Memory B cell (primary cell): Measurements from ENCODE around the gene MCCD1.

Experiments
- ATAC-seq: fragments of 150-1000 bp; cut with Tn5 transposase; 2 replicates; pipeline ENCODE4 v1.10.0; 2021; ENCODE audit warnings: low read depth, mild to moderate bottlenecking, moderate library complexity
- DNase-seq, 2 donors: peaks; one replicate each; pipeline ENCODE4 v3.0.0; 2022; ENCODE audit warnings: low spot score in 2 of 2
- H3K27ac Mint-ChIP-seq: one replicate; pipeline ENCODE4 v1.8.0; 2022; ENCODE audit warnings: mild to moderate bottlenecking, moderate library complexity, mixed read lengths
- H3K27me3 Mint-ChIP-seq: one replicate; pipeline ENCODE4 v1.8.0; 2022; ENCODE audit warnings: mixed read lengths
- H3K36me3 Mint-ChIP-seq: one replicate; pipeline ENCODE4 v1.8.0; 2022; ENCODE audit warnings: mild to moderate bottlenecking, mixed read lengths
- H3K4me1 Mint-ChIP-seq: one replicate; pipeline ENCODE4 v1.8.0; 2022; ENCODE audit warnings: mixed read lengths
- H3K4me3 Mint-ChIP-seq: one replicate; pipeline ENCODE4 v1.8.0; 2022; ENCODE audit warnings: mild to moderate bottlenecking, moderate library complexity, mixed read lengths
- H3K9me3 Mint-ChIP-seq: one replicate; pipeline ENCODE4 v1.8.0; 2022; ENCODE audit warnings: mixed read lengths

MCCD1 gene

GRCh38 chr6:31559958-31560696 is 31.4 kb downstream of the MCCD1 start:
- H3K36me3 Mint-ChIP-seq, result peaks cover 16% of the 10 kb centered on the region
- DNase-seq (peak in 1 of 2 donors; percentile 54), ATAC-seq (peak; percentile 66)
- peaks cover 63% of the 10 kb centered on the region for H3K4me1 Mint-ChIP-seq
- H3K27me3 Mint-ChIP-seq, result no peaks in the 10 kb centered on the region
- peak overlapping the region; percentile 90 for H3K4me3 Mint-ChIP-seq
- H3K9me3 Mint-ChIP-seq, result no peaks in the 10 kb centered on the region
- peak overlapping the region; percentile 94 for H3K27ac Mint-ChIP-seq

- no peak for DNase-seq
- Mint-ChIP-seq H3K27me3 (no peaks in the 10 kb centered on the region), H3K9me3 (no peaks in the 10 kb centered on the region), H3K36me3 (peaks cover 16% of the 10 kb centered on the region), H3K27ac (peak overlapping the region; percentile 94), H3K4me3 (peak overlapping the region; percentile 90), H3K4me1 (peaks cover 66% of the 10 kb centered on the region)
- ATAC-seq, result no peak
Observed at GRCh38 chr6:31560697-31561058, 31.9 kb downstream of the MCCD1 start.

- ATAC-seq (no peak), DNase-seq (no peak)
- no peaks in the 10 kb centered on the region for H3K9me3 Mint-ChIP-seq
- peaks cover 20% of the 10 kb centered on the region for H3K36me3 Mint-ChIP-seq
- peak overlapping the region; percentile 98 for H3K27ac Mint-ChIP-seq
- peak overlapping the region; percentile 64 for H3K4me3 Mint-ChIP-seq
- peaks cover 56% of the 10 kb centered on the region for H3K4me1 Mint-ChIP-seq
- H3K27me3 Mint-ChIP-seq, result no peaks in the 10 kb centered on the region
Observed at GRCh38 chr6:31567531-31568370, 39.0 kb downstream of the MCCD1 start.

- no peaks in the 10 kb centered on the region for H3K9me3 Mint-ChIP-seq
Observed at GRCh38 chr6:31568537-31568961, 39.8 kb downstream of the MCCD1 start.

GRCh38 chr6:31569861-31570536 is 41.2 kb downstream of the MCCD1 start:
- H3K27me3 Mint-ChIP-seq, result no peaks in the 10 kb centered on the region
- H3K4me1 Mint-ChIP-seq, result peaks cover 64% of the 10 kb centered on the region
- H3K36me3 Mint-ChIP-seq, result peaks cover 7% of the 10 kb centered on the region
- no peaks in the 10 kb centered on the region for H3K9me3 Mint-ChIP-seq
- DNase-seq (no peak), ATAC-seq (no peak)
- H3K27ac Mint-ChIP-seq, result peak overlapping the region; percentile 98
- no peak overlapping the region for H3K4me3 Mint-ChIP-seq

More at GRCh38 chr6:31568537-31568961, 39.8 kb downstream of the MCCD1 start:
- peaks cover 59% of the 10 kb centered on the region for H3K4me1 Mint-ChIP-seq
- DNase-seq, result peak; percentile 46 to 73
- H3K36me3 Mint-ChIP-seq, result peaks cover 16% of the 10 kb centered on the region
- peak overlapping the region; percentile 64 for H3K4me3 Mint-ChIP-seq
- peak; percentile 79 for ATAC-seq
- H3K27me3 Mint-ChIP-seq, result no peaks in the 10 kb centered on the region
- peak overlapping the region; percentile 98 for H3K27ac Mint-ChIP-seq

- no peaks in the 10 kb centered on the region for H3K27me3 Mint-ChIP-seq
- H3K4me3 Mint-ChIP-seq, result peak within 1 kb of the TSS; percentile 96
- H3K9me3 Mint-ChIP-seq, result no peaks in the 10 kb centered on the region
- H3K27ac Mint-ChIP-seq, result peak within 1 kb of the TSS; percentile 95
- DNase-seq (peak; percentile 60 to 71), ATAC-seq (peak; percentile 58)
- peaks cover 73% of the 10 kb centered on the region for H3K4me1 Mint-ChIP-seq
- peaks cover 13% of the 10 kb centered on the region for H3K36me3 Mint-ChIP-seq
Observed at GRCh38 chr6:31572041-31572911, 43.5 kb downstream of the MCCD1 start, which contains the start of gene LTA. TSS of gene LTA (plus strand) at chr6:31572289. CDS start at chr6:31572743, 454 bp downstream.

GRCh38 chr6:31573239-31574105 is 44.7 kb downstream of the MCCD1 start:
- H3K4me1 Mint-ChIP-seq, result peaks cover 65% of the 10 kb centered on the region
- H3K36me3 Mint-ChIP-seq, result peaks cover 7% of the 10 kb centered on the region
- H3K27ac Mint-ChIP-seq, result peak overlapping the region; percentile 95
- DNase-seq (no peak), ATAC-seq (no peak)
- H3K9me3 Mint-ChIP-seq, result no peaks in the 10 kb centered on the region
- H3K4me3 Mint-ChIP-seq, result peak overlapping the region; percentile 96
- H3K27me3 Mint-ChIP-seq, result no peaks in the 10 kb centered on the region

GRCh38 chr6:31574106-31575061 is 45.6 kb downstream of the MCCD1 start:
- Mint-ChIP-seq H3K27ac (peak overlapping the region; percentile 95), H3K27me3 (no peaks in the 10 kb centered on the region), H3K9me3 (no peaks in the 10 kb centered on the region), H3K4me3 (peak overlapping the region; percentile 88), H3K36me3 (peaks cover 7% of the 10 kb centered on the region), H3K4me1 (peaks cover 64% of the 10 kb centered on the region)
- DNase-seq (no peak), ATAC-seq (no peak)

- no peaks in the 10 kb centered on the region for H3K9me3 Mint-ChIP-seq
- DNase-seq (peak in 1 of 2 donors; percentile 29), ATAC-seq (peak; percentile 13)
- H3K27me3 Mint-ChIP-seq, result no peaks in the 10 kb centered on the region
- H3K4me3 Mint-ChIP-seq, result peak within 1 kb of the TSS; percentile 88
- H3K36me3 Mint-ChIP-seq, result peaks cover 9% of the 10 kb centered on the region
- peak within 1 kb of the TSS; percentile 95 for H3K27ac Mint-ChIP-seq
- H3K4me1 Mint-ChIP-seq, result peaks cover 63% of the 10 kb centered on the region
Observed at GRCh38 chr6:31575335-31575901, 46.7 kb downstream of the MCCD1 start, which contains the start of gene TNF. TSS of gene TNF (plus strand) at chr6:31575565. CDS start at chr6:31575742, 177 bp downstream.

GRCh38 chr6:31575952-31576685 is 47.4 kb downstream of the MCCD1 start:
- peaks cover 16% of the 10 kb centered on the region for H3K36me3 Mint-ChIP-seq
- peak overlapping the region; percentile 95 for H3K27ac Mint-ChIP-seq
- peak; percentile 12 for ATAC-seq
- H3K27me3 Mint-ChIP-seq, result no peaks in the 10 kb centered on the region
- H3K4me3 Mint-ChIP-seq, result peak overlapping the region; percentile 88
- no peaks in the 10 kb centered on the region for H3K9me3 Mint-ChIP-seq
- H3K4me1 Mint-ChIP-seq, result peaks cover 62% of the 10 kb centered on the region
- DNase-seq, result peak in 1 of 2 donors; percentile 30
